ENCODE data around the gene NEU4. TPM values are rescaled to one million over a fixed set of nuclear protein-coding genes. Genes with fewer than 3 reads are reported as not detected.

Gene NEU4
- total RNA-seq, 1 experiment from 2014 or later = 10.0 TPM

DNA sequence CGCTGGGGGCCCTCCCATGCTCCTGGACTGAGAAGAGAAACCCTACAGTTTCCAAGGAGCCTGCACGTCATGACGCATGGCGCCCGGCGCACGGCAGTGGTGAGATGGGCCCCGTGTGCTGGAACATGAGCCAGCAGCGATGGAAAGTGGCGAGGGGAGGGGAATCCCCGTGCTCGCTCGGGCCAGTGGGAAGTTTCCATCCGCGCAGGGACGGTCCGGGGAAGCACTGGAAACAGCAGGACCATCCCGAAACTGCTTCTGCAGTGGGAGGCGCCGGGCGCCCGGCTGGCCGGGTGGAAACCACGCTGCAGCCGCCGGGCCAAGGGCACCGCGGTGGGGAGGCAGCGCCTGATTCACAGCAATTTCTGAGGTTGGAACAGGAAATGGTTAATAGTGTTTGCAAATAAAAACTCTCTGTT, 54.6 kb downstream of the NEU4 start:
- H3K4me1 ChIP-seq (ENCODE audit: control insufficient read depth, insufficient read depth, low read length) = peaks cover 11% of the 10 kb centered on the region
- H3K4me3 ChIP-seq (ENCODE audit: low read depth in 2 of 2, low read length in 2 of 2) = no peak overlapping the region
- in situ Hi-C loops (cut with HindIII; ENCODE audit: low pct_unique_long_range_greater_than_20kb, low sequenced_read_pairs) = no loop called here
- ChIA-PET CTCF (no interaction called here), POLR2A (no interaction called here)
- DNase-seq (ENCODE audit: low read depth, low spot score) (no peak), ATAC-seq (no peak)
- no peaks in the 10 kb centered on the region for H3K9me3 ChIP-seq (ENCODE audit: control insufficient read depth, insufficient read depth, low read depth, low read length)
- H3K27ac ChIP-seq (ENCODE audit: low read length) = no peak overlapping the region
- no peaks in the 10 kb centered on the region for H3K36me3 ChIP-seq (ENCODE audit: control insufficient read depth, insufficient read depth, low read length)
- BruUV-seq (replicated peaks) = no TSS peak
- intact Hi-C loops (cut with micrococcal nuclease; ENCODE audit: unreplicated experiment) = no loop called here
- no peaks in the 10 kb centered on the region for H3K27me3 ChIP-seq (ENCODE audit: control insufficient read depth, insufficient read depth, low read length)
- TF ChIP-seq, protein P1, sequence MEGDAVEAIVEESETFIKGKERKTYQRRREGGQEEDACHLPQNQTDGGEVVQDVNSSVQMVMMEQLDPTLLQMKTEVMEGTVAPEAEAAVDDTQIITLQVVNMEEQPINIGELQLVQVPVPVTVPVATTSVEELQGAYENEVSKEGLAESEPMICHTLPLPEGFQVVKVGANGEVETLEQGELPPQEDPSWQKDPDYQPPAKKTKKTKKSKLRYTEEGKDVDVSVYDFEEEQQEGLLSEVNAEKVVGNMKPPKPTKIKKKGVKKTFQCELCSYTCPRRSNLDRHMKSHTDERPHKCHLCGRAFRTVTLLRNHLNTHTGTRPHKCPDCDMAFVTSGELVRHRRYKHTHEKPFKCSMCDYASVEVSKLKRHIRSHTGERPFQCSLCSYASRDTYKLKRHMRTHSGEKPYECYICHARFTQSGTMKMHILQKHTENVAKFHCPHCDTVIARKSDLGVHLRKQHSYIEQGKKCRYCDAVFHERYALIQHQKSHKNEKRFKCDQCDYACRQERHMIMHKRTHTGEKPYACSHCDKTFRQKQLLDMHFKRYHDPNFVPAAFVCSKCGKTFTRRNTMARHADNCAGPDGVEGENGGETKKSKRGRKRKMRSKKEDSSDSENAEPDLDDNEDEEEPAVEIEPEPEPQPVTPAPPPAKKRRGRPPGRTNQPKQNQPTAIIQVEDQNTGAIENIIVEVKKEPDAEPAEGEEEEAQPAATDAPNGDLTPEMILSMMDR (IDR thresholded peaks at IDR 0.05) = no peak
- TF ChIP-seq SIN3A (IDR thresholded peaks at IDR 0.05; ENCODE audit: borderline replicate concordance, insufficient read depth, low read depth, low read length) (no peak), POLR2AphosphoS5 (IDR thresholded peaks at IDR 0.05; ENCODE audit: low read depth, low read length) (no peak), TCF7L2 (IDR thresholded peaks at IDR 0.05; ENCODE audit: low read depth, low read length) (no peak)
- TF ChIP-seq, protein P2, sequence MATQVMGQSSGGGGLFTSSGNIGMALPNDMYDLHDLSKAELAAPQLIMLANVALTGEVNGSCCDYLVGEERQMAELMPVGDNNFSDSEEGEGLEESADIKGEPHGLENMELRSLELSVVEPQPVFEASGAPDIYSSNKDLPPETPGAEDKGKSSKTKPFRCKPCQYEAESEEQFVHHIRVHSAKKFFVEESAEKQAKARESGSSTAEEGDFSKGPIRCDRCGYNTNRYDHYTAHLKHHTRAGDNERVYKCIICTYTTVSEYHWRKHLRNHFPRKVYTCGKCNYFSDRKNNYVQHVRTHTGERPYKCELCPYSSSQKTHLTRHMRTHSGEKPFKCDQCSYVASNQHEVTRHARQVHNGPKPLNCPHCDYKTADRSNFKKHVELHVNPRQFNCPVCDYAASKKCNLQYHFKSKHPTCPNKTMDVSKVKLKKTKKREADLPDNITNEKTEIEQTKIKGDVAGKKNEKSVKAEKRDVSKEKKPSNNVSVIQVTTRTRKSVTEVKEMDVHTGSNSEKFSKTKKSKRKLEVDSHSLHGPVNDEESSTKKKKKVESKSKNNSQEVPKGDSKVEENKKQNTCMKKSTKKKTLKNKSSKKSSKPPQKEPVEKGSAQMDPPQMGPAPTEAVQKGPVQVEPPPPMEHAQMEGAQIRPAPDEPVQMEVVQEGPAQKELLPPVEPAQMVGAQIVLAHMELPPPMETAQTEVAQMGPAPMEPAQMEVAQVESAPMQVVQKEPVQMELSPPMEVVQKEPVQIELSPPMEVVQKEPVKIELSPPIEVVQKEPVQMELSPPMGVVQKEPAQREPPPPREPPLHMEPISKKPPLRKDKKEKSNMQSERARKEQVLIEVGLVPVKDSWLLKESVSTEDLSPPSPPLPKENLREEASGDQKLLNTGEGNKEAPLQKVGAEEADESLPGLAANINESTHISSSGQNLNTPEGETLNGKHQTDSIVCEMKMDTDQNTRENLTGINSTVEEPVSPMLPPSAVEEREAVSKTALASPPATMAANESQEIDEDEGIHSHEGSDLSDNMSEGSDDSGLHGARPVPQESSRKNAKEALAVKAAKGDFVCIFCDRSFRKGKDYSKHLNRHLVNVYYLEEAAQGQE (IDR thresholded peaks at IDR 0.05; ENCODE audit: insufficient read depth in 1 of 2, low read depth in 2 of 2, low read length in 1 of 2) = no peak

DNA sequence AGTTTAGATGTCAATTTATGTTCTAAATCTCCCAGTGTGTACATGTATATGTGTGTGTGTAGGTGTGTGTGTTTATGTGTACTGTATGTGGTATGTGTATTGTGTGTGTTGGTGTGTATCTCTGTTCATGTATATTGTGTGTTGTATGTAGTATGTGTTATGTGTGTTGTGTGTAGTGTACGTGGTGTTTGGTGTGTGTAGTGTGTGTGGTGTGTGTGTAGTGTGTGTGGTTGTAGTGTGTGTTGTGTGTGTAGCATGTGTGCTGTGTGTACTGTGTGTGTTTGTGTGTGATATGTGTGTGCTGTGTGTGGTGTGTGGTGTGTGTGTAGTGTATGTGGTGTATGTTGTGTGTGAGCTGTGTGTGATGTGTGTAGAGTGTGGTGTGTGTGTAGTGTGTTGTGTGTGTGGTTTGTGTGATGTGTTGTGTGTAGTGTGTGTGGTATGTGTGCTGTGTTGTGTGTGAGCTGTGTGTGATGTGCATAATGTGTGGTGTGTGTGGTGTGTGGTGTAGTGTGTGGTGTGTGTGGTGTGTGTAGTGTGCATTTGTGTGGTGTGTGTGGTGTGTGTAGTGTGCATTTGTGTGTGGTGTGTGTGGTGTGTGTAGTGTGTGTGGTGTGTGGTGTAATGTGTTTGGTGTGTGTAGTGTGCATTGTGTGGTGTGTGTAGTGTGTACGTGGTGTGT, 55.3 kb downstream of the NEU4 start:
- in situ Hi-C loops (cut with HindIII; ENCODE audit: low pct_unique_long_range_greater_than_20kb, low sequenced_read_pairs) = no loop called here
- H3K4me1 ChIP-seq (ENCODE audit: control insufficient read depth, insufficient read depth, low read length) = peaks cover 13% of the 10 kb centered on the region
- H3K27me3 ChIP-seq (ENCODE audit: control insufficient read depth, insufficient read depth, low read length) = no peaks in the 10 kb centered on the region
- ATAC-seq (no peak), DNase-seq (ENCODE audit: low read depth, low spot score) (no peak)
- ChIA-PET CTCF (no interaction called here), POLR2A (no interaction called here)
- TF ChIP-seq TCF7L2 (IDR thresholded peaks at IDR 0.05; ENCODE audit: low read depth, low read length) (no peak), SIN3A (IDR thresholded peaks at IDR 0.05; ENCODE audit: borderline replicate concordance, insufficient read depth, low read depth, low read length) (no peak), POLR2AphosphoS5 (IDR thresholded peaks at IDR 0.05; ENCODE audit: low read depth, low read length) (no peak)
- TF ChIP-seq, protein P1 (IDR thresholded peaks at IDR 0.05) = no peak
- TF ChIP-seq, protein P2 (IDR thresholded peaks at IDR 0.05; ENCODE audit: insufficient read depth in 1 of 2, low read depth in 2 of 2, low read length in 1 of 2) = no peak
- no peaks in the 10 kb centered on the region for H3K9me3 ChIP-seq (ENCODE audit: control insufficient read depth, insufficient read depth, low read depth, low read length)
- no peak overlapping the region for H3K4me3 ChIP-seq (ENCODE audit: low read depth in 2 of 2, low read length in 2 of 2)
- H3K36me3 ChIP-seq (ENCODE audit: control insufficient read depth, insufficient read depth, low read length) = no peaks in the 10 kb centered on the region
- no peak overlapping the region for H3K27ac ChIP-seq (ENCODE audit: low read length)
- BruUV-seq (replicated peaks) = no TSS peak
- intact Hi-C loops (cut with micrococcal nuclease; ENCODE audit: unreplicated experiment) = no loop called here

All from Panc1 (cell line).